ENCODE results near the gene MORN4. TPM values are rescaled to one million over a fixed set of nuclear protein-coding genes. Genes with fewer than 3 reads are reported as not detected.

MORN4 gene
- total and polyA plus RNA-seq, 8 donors: 4.3 to 19.8 (median 6.8) TPM; not detected in 3

DNA sequence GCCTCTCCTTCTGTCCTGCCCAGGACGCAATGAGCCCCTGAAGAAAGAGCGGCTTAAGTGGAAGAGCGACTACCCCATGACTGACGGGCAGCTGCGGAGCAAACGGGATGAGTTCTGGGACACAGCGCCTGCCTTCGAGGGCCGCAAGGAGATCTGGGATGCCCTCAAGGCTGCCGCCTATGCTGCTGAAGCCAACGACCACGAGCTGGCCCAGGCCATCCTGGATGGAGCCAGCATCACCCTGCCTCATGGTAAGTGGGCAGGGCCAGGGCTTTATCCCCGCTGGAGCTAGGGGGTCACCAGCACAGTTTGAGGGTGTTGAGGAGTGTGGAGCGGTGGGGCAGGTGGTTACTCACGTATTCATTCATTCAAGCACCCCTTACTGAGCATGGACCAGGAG, 65.4 kb downstream of the MORN4 start:
- peaks cover 12 to 23% (median 17%) of the 10 kb centered on the region in 4 donors for H3K4me1 ChIP-seq
- H3K9me3 ChIP-seq: no peaks in the 10 kb centered on the region
- no peak for DNase-seq
- H3K36me3 ChIP-seq: peaks cover 8 to 40% (median 34%) of the 10 kb centered on the region in 4 donors
- H3K27me3 ChIP-seq: no peaks in the 10 kb centered on the region
- H3K4me3 ChIP-seq: no peak overlapping the region
- intact Hi-C loops (cut with DNase I; ENCODE audit: low total_unique reads): no loop called here
- 92 to 95% (median 94%) methylated on average over 15 of the region's 15 CpGs for WGBS, 5 donors
- H3K27ac ChIP-seq: no peak overlapping the region
- TF ChIP-seq POLR2AphosphoS5 (IDR thresholded peaks at IDR 0.05) (no peak), POLR2A (IDR thresholded peaks at IDR 0.05) (no peak)
- TF ChIP-seq, protein P1, sequence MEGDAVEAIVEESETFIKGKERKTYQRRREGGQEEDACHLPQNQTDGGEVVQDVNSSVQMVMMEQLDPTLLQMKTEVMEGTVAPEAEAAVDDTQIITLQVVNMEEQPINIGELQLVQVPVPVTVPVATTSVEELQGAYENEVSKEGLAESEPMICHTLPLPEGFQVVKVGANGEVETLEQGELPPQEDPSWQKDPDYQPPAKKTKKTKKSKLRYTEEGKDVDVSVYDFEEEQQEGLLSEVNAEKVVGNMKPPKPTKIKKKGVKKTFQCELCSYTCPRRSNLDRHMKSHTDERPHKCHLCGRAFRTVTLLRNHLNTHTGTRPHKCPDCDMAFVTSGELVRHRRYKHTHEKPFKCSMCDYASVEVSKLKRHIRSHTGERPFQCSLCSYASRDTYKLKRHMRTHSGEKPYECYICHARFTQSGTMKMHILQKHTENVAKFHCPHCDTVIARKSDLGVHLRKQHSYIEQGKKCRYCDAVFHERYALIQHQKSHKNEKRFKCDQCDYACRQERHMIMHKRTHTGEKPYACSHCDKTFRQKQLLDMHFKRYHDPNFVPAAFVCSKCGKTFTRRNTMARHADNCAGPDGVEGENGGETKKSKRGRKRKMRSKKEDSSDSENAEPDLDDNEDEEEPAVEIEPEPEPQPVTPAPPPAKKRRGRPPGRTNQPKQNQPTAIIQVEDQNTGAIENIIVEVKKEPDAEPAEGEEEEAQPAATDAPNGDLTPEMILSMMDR (IDR thresholded peaks at IDR 0.05): no peak

DNA sequence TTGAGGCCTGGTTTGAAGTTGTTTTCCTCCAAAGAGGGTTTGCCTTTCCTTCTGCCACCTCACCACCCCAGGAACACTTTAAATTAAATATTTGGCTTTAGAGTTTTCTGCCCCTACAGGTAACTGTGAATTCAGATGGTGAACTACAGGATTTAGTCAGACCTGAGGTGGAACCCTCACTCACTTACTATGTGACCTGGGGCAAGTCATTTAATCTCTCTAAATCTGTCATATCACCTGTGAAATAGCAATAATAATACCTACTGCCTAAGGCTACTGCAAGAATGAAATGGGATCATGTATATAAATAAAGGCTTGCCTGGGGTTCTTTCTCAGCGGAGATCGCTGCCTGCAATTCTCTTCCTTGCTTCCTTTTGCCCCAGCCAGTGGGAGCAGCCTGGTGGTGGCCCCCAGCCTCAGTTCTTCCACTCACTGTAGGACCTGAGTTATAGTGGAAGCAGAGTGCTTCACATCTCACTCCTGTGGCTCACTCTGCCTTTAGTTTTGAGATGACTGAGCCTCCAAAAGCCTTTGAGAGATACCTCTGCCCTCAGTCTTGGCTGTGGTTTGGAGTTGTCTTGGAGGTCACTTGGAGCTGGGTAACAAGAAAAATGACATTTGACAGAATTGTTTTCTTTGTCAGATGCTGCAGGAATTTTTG, 66.8 kb downstream of the MORN4 start:
- no peak overlapping the region for H3K27ac ChIP-seq
- peaks cover 0 to 11% (median 5%) of the 10 kb centered on the region in 4 donors for H3K4me1 ChIP-seq
- no peaks in the 10 kb centered on the region for H3K9me3 ChIP-seq
- TF ChIP-seq POLR2AphosphoS5 (IDR thresholded peaks at IDR 0.05) (no peak), POLR2A (IDR thresholded peaks at IDR 0.05) (no peak), EP300 (IDR thresholded peaks at IDR 0.05) (no peak)
- TF ChIP-seq, protein P1 (IDR thresholded peaks at IDR 0.05): no peak
- H3K36me3 ChIP-seq: peaks cover 8 to 38% (median 34%) of the 10 kb centered on the region in 4 donors
- DNase-seq: no peak
- intact Hi-C loops (cut with DNase I; ENCODE audit: low total_unique reads): no loop called here
- H3K27me3 ChIP-seq: no peaks in the 10 kb centered on the region
- no peak overlapping the region for H3K4me3 ChIP-seq
- WGBS, 5 donors: 46 to 72% (median 65%) methylated on average over 2 of the region's 2 CpGs

DNA sequence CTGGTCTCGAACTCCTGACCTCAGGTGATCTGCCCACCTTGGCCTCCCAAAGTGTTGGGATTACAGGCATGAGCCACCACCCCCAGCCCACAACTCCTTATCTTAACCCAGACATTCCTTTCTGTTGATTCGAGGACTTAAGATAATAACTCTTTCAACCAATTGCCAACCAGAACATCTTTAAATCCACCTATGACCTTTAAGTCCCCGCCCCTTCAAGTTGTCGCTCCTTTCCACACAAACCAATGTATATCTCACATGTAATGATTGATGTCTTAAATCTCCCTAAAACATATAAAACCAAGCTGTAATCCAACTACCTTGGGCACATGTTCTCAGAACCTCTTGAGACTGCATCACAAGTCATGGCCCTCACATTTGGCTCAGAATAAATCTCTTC, 68.5 kb downstream of the MORN4 start:
- no peak for DNase-seq
- intact Hi-C loops (cut with DNase I; ENCODE audit: low total_unique reads): no loop called here
- 81 to 86% (median 85%) methylated on average over 4 of the region's 4 CpGs for WGBS, 5 donors
- no peak overlapping the region for H3K4me3 ChIP-seq
- no peaks in the 10 kb centered on the region for H3K4me1 ChIP-seq
- H3K27ac ChIP-seq: no peak overlapping the region
- no peaks in the 10 kb centered on the region for H3K27me3 ChIP-seq
- no peak for TF ChIP-seq POLR2AphosphoS5 (IDR thresholded peaks at IDR 0.05)
- TF ChIP-seq, protein P1 (IDR thresholded peaks at IDR 0.05): no peak
- H3K9me3 ChIP-seq: no peaks in the 10 kb centered on the region
- H3K36me3 ChIP-seq: peaks cover 0 to 21% (median 20%) of the 10 kb centered on the region in 4 donors

Other genes starting within 250 kb of the MORN4 start
- gene RRP12, start 232.2 kb downstream of the MORN4 start, total RNA-seq: 10 to 100 TPM in 4 of 5 donors, 1 to 10 TPM in 1; 3.5 to 22.2 (median 15.6) TPM
- 10 to 100 TPM; 12.0 to 16.8 (median 13.1) TPM for gene RRP12, start 232.2 kb downstream of the MORN4 start, polyA plus RNA-seq
- 100 to 1,000 TPM in 1 of 5 donors, 10 to 100 TPM in 4; 29.2 to 122 (median 95.6) TPM for gene PGAM1, start 207.3 kb downstream of the MORN4 start, total RNA-seq
- 100 to 1,000 TPM; 116 to 180 (median 137) TPM for gene PGAM1, start 207.3 kb downstream of the MORN4 start, polyA plus RNA-seq
- gene EXOSC1, start 187.5 kb downstream of the MORN4 start, total RNA-seq: 10 to 100 TPM; 11.6 to 30.6 (median 14.5) TPM
- gene EXOSC1, start 187.5 kb downstream of the MORN4 start, polyA plus RNA-seq: 10 to 100 TPM; 50.9 to 71.0 (median 52.7) TPM
- gene ZDHHC16, start 187.3 kb downstream of the MORN4 start, total RNA-seq: 10 to 100 TPM in 4 of 5 donors, 1 to 10 TPM in 1; 5.4 to 98.6 (median 35.9) TPM
- 10 to 100 TPM; 29.7 to 36.4 (median 30.7) TPM for gene ZDHHC16, start 187.3 kb downstream of the MORN4 start, polyA plus RNA-seq
- 100 to 1,000 TPM in 1 of 5 donors, 10 to 100 TPM in 4; 55.1 to 146 (median 59.7) TPM for gene MMS19, start 135.1 kb downstream of the MORN4 start, total RNA-seq
- 10 to 100 TPM; 30.9 to 59.6 (median 30.9) TPM for gene MMS19, start 135.1 kb downstream of the MORN4 start, polyA plus RNA-seq
- 10 to 100 TPM in 1 of 5 donors, 1 to 10 TPM in 4; 1.3 to 22.9 (median 3.1) TPM for gene UBTD1, start 134.6 kb downstream of the MORN4 start, total RNA-seq
- gene UBTD1, start 134.6 kb downstream of the MORN4 start, polyA plus RNA-seq: 10 to 100 TPM in 2 of 3 donors, 1 to 10 TPM in 1; 9.3 to 14.8 (median 10.5) TPM
- gene ANKRD2, start 60.7 kb downstream of the MORN4 start, total RNA-seq: not detected
- 1 to 10 TPM in 1 of 3 donors, under 1 TPM in 2; 0.25 to 9.9 (median 0.68) TPM for gene ANKRD2, start 60.7 kb downstream of the MORN4 start, polyA plus RNA-seq
- not detected for gene HOGA1, start 49.1 kb downstream of the MORN4 start, total RNA-seq
- gene HOGA1, start 49.1 kb downstream of the MORN4 start, polyA plus RNA-seq: under 1 TPM in 1 of 3 donors, not detected in 2; 0.38 TPM
- gene C10orf62, start 43.8 kb downstream of the MORN4 start, total RNA-seq: not detected
- gene C10orf62, start 43.8 kb downstream of the MORN4 start, polyA plus RNA-seq: not detected
- 10 to 100 TPM in 4 of 5 donors, 1 to 10 TPM in 1; 9.1 to 13.6 (median 10.5) TPM for gene PI4K2A, start 7.2 kb upstream of the MORN4 start, total RNA-seq
- gene PI4K2A, start 7.2 kb upstream of the MORN4 start, polyA plus RNA-seq: 1 to 10 TPM; 4.2 to 8.8 (median 7.8) TPM
- gene AVPI1, start 53.7 kb upstream of the MORN4 start, total RNA-seq: 10 to 100 TPM in 4 of 5 donors, 1 to 10 TPM in 1; 2.3 to 24.6 (median 12.1) TPM
- 10 to 100 TPM; 16.7 to 38.2 (median 23.5) TPM for gene AVPI1, start 53.7 kb upstream of the MORN4 start, polyA plus RNA-seq
- gene MARVELD1, start 80.2 kb upstream of the MORN4 start, total RNA-seq: 10 to 100 TPM in 3 of 5 donors, 1 to 10 TPM in 2; 8.8 to 21.0 (median 12.7) TPM
- gene MARVELD1, start 80.2 kb upstream of the MORN4 start, polyA plus RNA-seq: 10 to 100 TPM in 1 of 3 donors, 1 to 10 TPM in 2; 5.7 to 13.6 (median 8.4) TPM
- 10 to 100 TPM in 4 of 5 donors, 1 to 10 TPM in 1; 6.7 to 77.1 (median 25.2) TPM for gene ZFYVE27, start 103.6 kb upstream of the MORN4 start, total RNA-seq
- gene ZFYVE27, start 103.6 kb upstream of the MORN4 start, polyA plus RNA-seq: 10 to 100 TPM in 1 of 3 donors, 1 to 10 TPM in 2; 4.3 to 16.3 (median 7.6) TPM
- gene SFRP5, start 138.5 kb upstream of the MORN4 start, total RNA-seq: 1 to 10 TPM in 3 of 5 donors, under 1 TPM in 1, not detected in 1; 0.45 to 4.6 (median 2.1) TPM
- gene SFRP5, start 138.5 kb upstream of the MORN4 start, polyA plus RNA-seq: 1 to 10 TPM in 2 of 3 donors, under 1 TPM in 1; 0.75 to 8.4 (median 2.1) TPM
- gene GOLGA7B, start 216.3 kb upstream of the MORN4 start, total RNA-seq: 1 to 10 TPM in 2 of 5 donors, under 1 TPM in 3; 0.45 to 1.8 (median 0.72) TPM
- 1 to 10 TPM in 1 of 3 donors, under 1 TPM in 2; 0.31 to 2.8 (median 0.93) TPM for gene GOLGA7B, start 216.3 kb upstream of the MORN4 start, polyA plus RNA-seq